Measurements from ENCODE around the gene IFITM10.

The IFITM10 gene

DNA sequence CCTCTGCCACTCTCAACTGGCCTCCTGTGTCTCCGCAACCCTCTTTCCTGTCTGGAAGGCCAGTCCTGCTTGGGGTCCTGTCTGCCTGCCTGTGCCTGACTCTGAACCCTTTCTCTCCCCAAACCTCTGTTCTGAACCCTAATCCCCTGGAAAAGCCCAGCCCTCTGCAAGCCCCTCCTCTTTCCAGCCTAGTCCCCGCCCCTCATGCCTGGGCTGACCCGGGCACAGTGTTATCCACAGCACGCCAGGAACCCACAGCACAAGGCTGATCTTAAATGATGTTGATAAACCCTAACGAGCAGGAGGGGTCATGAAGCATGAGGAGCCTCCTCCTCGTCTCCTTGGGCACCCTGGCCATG lies at the start of gene IFITM10:
TSS of gene IFITM10 (minus strand) at position 115 of the 359 bp plus-strand sequence. CDS start 153 bp downstream, outside the sequence.
- no peak for DNase-seq (ENCODE audit: low read depth)

GRCh38 chr11:1797391-1798125 lies 47.2 kb upstream of the IFITM10 start:
- no peak for DNase-seq (ENCODE audit: low read depth)

- DNase-seq (ENCODE audit: low read depth) = no peak
These were observed 46.1 kb upstream of the IFITM10 start for GRCh38 chr11:1796413-1797011.

DNA sequence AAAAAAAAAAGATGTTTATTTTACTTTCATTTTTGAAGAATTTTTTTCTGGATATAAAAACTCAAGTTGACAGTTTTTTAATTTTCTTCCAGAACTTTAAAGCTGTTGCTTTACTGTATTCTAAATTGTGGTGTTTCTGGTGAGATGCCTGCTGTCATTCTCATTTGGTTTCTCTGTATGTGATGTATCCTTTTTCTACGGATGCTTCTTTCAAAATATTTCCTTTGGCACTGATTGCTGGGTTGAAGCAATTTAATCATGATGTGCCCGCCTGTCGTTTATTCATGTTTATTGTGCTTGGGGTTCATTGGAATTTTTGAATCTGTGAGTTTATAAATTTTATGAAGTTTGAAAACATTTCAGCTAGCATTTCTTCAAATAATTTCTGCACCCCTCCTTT lies 42.7 kb upstream of the IFITM10 start:
- DNase-seq (ENCODE audit: low read depth) = no peak

DNA sequence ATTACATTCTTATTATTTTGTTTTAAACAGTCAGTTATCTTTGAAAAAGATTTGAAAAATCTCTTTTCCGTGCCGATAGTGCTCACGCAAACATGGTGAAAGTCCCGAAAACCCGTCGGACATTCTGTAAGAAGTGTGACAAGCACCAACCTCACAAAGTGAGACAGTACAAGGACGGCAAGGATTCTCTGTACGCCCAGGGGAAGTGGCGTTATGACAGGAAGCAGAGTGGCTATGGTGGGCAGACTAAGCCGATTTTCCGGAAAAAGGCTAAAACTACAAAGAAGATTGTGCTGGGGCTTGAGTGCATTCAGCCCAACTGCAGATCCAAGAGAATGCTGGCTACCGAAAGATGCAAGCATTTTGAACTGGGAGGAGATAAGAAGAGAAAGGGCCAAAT lies 42.1 kb upstream of the IFITM10 start:
- DNase-seq (ENCODE audit: low read depth) = no peak

DNA sequence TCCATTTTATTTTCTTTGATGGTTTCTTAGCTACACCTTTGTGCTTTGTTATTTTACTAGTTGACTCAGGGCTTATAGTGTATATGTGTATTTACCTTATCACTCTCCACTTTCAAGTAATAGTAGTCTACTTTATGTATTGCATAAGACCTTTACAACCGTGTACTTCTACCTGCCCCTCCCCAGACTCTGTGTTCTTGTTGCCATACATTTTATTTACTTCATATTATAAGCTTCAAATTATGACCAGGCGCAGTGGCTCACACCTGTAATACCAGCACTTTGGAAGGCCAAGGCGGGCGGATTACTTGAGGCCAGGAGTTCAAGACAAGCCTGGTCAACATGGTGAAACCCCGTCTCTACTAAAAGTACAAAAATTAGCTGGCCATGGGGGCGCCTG lies 41.5 kb upstream of the IFITM10 start:
- no peak for DNase-seq (ENCODE audit: low read depth)

- DNase-seq (ENCODE audit: low read depth) = no peak
These were observed 36.1 kb upstream of the IFITM10 start for GRCh38 chr11:1786466-1786865.

GRCh38 chr11:1785749-1786413 lies 35.5 kb upstream of the IFITM10 start:
- DNase-seq (ENCODE audit: low read depth) = no peak

- no peak for DNase-seq (ENCODE audit: low read depth)
These were observed 34.6 kb upstream of the IFITM10 start for GRCh38 chr11:1784761-1785650.

DNA sequence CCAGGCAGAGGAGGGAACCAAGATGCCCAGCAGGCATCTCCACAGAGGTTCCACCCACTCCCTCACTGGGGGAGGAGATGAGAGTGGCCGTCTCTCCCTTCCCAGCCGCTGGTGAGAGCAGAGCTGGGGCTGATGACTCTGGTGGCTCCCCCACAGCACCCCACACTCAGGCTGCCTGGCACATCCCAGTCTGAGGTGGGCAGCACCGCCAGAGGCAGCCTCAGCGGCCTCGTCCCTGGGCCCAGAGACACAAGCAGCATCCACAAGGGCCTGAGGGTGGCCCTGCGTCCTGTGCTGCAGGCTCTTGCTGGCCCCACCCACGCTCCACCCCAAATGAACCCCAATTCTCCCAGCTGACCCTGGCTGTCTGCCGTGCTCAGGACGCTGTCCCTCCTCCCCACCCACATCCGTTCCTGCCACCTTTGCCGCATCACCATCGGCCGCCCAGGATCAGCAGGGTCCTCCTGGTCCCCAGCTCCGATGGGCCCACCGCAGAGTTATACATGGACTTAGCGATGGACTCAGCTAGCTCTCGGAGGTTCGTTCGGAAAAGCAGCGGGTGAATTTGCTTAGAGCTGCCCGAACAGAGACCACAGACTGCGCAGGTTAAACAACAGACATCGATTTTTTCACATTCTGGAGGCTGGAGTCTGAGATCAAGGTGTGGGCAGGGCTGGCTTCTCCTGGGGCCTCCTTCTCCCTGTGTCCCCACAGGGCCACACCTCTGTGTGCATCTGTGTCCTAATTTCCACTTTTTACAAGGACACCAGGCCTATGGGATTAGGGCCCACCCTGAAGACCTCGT lies 33.5 kb upstream of the IFITM10 start:
- DNase-seq (ENCODE audit: low read depth) = no peak

DNA sequence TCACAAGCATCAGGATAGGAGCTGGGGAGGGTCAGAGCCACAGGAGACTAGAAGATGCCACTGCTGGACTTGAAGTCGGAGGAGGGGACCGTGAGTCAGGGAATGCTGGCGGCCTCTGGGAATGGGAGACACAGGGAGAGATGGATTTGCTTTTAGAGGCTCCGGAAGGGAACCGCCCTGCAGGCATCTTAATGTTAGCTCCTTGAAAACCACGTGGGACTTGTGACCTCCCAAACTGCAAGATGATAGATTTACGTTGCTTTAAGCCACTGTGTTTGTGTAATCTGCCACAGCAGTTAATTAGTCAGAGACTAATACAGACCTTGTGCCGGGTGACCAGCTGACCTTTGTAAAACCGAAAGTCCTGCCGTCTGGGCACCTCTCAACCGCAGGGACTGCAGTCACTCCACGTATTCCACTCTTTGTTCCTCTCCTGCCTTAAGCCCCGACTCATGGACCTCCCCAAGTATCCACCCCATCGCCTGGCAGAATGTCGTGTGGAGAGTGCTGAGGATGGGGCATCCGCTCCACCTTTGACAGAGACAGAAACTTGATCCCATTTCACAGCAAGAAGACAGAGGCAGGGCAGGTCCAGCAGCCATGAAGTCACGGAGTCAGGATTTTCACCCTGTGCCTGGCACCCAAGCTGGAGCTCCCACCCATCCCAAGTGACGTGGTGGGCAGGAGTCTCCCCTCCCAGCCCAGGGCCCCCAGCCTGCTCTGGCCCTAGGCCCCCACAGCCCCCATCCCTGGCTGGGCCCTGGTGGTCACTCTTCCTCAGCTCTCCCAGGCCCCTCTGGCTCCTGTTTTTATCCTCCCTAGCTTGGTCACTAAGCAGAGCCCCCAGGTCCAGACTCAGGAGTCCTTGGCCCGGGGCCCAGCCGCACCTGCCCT lies 32.7 kb upstream of the IFITM10 start:
- no peak for DNase-seq (ENCODE audit: low read depth)

DNA sequence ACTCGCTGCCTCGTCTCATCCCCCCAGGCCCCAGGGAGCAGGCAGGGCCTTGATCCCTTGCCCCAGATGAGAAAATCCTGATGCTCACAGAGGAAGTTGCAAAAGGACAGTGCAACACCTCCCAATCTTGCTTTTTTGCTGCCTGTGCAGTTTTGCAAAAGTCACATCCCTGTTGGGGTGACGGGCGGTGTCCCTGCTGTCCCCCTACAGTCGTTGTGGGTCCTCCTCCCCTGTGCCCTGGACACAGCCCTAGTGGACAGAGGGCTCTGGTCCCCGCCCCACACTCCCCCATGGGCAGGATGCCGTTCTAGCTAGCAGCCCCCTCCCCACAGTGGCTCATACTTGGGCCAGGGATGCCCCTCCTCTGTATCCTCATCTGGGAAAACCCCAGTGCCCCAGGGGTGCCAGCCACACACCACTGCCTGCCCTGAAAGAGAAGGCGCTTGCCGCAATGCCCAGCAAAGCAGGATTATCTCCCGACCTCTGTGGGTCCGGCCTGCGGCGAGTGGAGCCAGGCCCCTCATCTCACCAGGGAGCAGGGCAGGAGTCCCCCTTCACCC lies 31.7 kb upstream of the IFITM10 start:
- DNase-seq (ENCODE audit: low read depth) = no peak

DNA sequence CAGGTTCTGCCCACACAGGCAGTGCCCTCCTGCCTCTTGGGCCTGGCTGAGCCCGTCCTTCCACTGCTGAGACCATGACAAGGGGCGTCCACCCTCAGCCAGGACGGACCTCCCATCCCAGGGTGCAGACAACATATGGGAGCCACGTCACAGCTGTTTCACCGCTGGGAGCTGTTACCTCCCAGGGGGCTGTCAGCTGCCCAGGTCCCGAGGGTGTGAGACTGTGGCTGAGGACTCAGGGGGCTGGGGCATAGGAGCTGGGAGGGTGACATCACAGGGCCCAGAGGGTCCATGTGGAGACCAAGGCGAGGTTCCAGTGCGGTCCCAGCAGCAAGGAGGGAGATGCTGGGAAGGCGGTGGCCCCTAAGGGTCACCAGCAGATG lies 31.2 kb upstream of the IFITM10 start:
- DNase-seq (ENCODE audit: low read depth) = no peak

DNA sequence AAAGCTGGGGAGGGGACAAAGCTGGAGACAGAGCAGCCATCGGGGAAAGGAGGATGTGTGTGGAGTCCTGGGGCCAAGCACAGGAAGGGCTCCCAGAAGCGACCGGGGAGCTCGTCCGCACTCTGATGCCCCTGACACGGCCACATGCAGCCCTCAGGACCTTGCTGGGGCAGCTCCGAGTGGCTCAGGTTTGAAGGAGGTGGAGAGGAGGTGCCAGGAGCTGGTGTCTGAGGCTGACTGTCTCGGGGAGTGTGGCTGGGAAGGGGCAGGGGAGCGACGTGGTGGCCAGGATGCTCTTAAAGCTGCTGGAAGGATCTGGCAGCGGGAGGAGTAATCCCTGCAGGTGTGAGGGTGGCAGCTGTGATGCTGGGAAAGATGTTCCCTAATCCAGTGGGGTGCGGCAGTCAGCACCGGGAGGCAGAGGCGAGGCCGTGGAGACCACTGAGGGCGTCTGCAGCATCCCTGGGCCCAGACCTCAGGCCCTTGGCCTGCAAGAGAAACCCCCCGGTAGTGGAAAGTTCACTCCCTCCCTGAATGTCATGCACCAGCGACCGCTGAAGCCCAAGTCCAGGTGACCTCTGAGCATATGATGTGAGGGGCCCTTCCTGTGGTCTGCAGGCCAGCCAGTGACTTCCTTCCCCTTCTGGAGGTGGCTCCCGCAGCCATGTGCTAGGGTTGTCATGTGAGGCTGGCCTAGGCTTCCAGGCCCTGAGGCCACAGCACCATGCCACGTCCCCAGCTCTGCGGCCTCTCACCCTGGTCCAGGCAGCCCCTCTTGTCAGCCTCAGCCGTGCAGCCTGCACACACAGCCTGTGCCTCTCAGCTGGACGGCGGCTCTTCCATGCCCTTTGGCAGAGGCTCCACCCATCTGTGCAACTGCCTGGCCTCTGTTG lies 30.6 kb upstream of the IFITM10 start:
- DNase-seq (ENCODE audit: low read depth) = no peak

GRCh38 chr11:1779806-1780699 lies 29.7 kb upstream of the IFITM10 start:
- DNase-seq (ENCODE audit: low read depth) = no peak

- DNase-seq (ENCODE audit: low read depth) = no peak
These were observed 28.8 kb upstream of the IFITM10 start for GRCh38 chr11:1779034-1779805.
